ENCODE data around the gene CPXM1.
"Not testable (repeated sequence)": the region's sequence is repeated elsewhere in the genome, so short reads cannot be mapped to it uniquely, and the experiment has no call there.

Gene CPXM1

GRCh38 chr20:2794202-2794748 is 6.2 kb downstream of the CPXM1 start:
- Histone ChIP-seq H3K27ac (no peak overlapping the region), H3K9me3 (ENCODE audit: low read depth, low read length) (no peaks in the 10 kb centered on the region), H3K9ac (ENCODE audit: insufficient read length) (no peak overlapping the region), H3K36me3 (ENCODE audit: insufficient read depth, low read length) (peaks cover 8% of the 10 kb centered on the region; the same call in 1 of the 2 replicates), H3K4me3 (no peak overlapping the region)
- TF ChIP-seq EZH2 (IDR thresholded peaks at IDR 0.05) (no peak), FOXP2 (optimal IDR thresholded peaks at IDR 0.05; ENCODE audit: control extremely low read depth, extremely low read length, insufficient read depth) (no peak), POLR2AphosphoS5 (IDR thresholded peaks at IDR 0.05; ENCODE audit: borderline replicate concordance, low read depth, low read length) (no peak)
- no peak for DNase-seq (ENCODE audit: low read depth, low spot score)

- peaks cover 8% of the 10 kb centered on the region; the same call in 1 of the 2 replicates for H3K36me3 ChIP-seq (ENCODE audit: insufficient read depth, low read length)
- TF ChIP-seq FOXP2 (optimal IDR thresholded peaks at IDR 0.05; ENCODE audit: control extremely low read depth, extremely low read length, insufficient read depth) (no peak), EZH2 (IDR thresholded peaks at IDR 0.05) (no peak), POLR2AphosphoS5 (IDR thresholded peaks at IDR 0.05; ENCODE audit: borderline replicate concordance, low read depth, low read length) (no peak)
- no peak overlapping the region for H3K9ac ChIP-seq (ENCODE audit: insufficient read length)
- H3K9me3 ChIP-seq (ENCODE audit: low read depth, low read length): no peaks in the 10 kb centered on the region
- no peak for DNase-seq (ENCODE audit: low read depth, low spot score)
- H3K4me3 ChIP-seq: no peak overlapping the region
- no peak overlapping the region for H3K27ac ChIP-seq
These were observed 7.0 kb downstream of the CPXM1 start for GRCh38 chr20:2793471-2793870.

GRCh38 chr20:2783908-2784566 is 16.4 kb downstream of the CPXM1 start:
- H3K36me3 ChIP-seq (ENCODE audit: insufficient read depth, low read length): no peaks in the 10 kb centered on the region
- no peak overlapping the region for H3K9ac ChIP-seq (ENCODE audit: insufficient read length)
- no peak overlapping the region for H3K4me3 ChIP-seq
- H3K9me3 ChIP-seq (ENCODE audit: low read depth, low read length): no peaks in the 10 kb centered on the region
- TF ChIP-seq POLR2AphosphoS5 (IDR thresholded peaks at IDR 0.05; ENCODE audit: borderline replicate concordance, low read depth, low read length) (no peak), FOXP2 (optimal IDR thresholded peaks at IDR 0.05; ENCODE audit: control extremely low read depth, extremely low read length, insufficient read depth) (no peak), EZH2 (IDR thresholded peaks at IDR 0.05) (no peak)
- no peak for DNase-seq (ENCODE audit: low read depth, low spot score)
- no peak overlapping the region for H3K27ac ChIP-seq

GRCh38 chr20:2780948-2781347 is 19.5 kb downstream of the CPXM1 start:
- H3K9me3 ChIP-seq (ENCODE audit: low read depth, low read length): no peaks in the 10 kb centered on the region
- H3K9ac ChIP-seq (ENCODE audit: insufficient read length): no peak overlapping the region
- no peak for DNase-seq (ENCODE audit: low read depth, low spot score)
- H3K27ac ChIP-seq: no peak overlapping the region
- TF ChIP-seq FOXP2 (optimal IDR thresholded peaks at IDR 0.05; ENCODE audit: control extremely low read depth, extremely low read length, insufficient read depth) (no peak), EZH2 (IDR thresholded peaks at IDR 0.05) (no peak), POLR2AphosphoS5 (IDR thresholded peaks at IDR 0.05; ENCODE audit: borderline replicate concordance, low read depth, low read length) (no peak)
- H3K36me3 ChIP-seq (ENCODE audit: insufficient read depth, low read length): no peaks in the 10 kb centered on the region
- H3K4me3 ChIP-seq: no peak overlapping the region

GRCh38 chr20:2778602-2779321 is 21.7 kb downstream of the CPXM1 start:
- no peaks in the 10 kb centered on the region for H3K36me3 ChIP-seq (ENCODE audit: insufficient read depth, low read length)
- H3K9me3 ChIP-seq (ENCODE audit: low read depth, low read length): no peaks in the 10 kb centered on the region
- H3K27ac ChIP-seq: no peak overlapping the region
- DNase-seq (ENCODE audit: low read depth, low spot score): no peak
- H3K4me3 ChIP-seq: no peak overlapping the region
- H3K9ac ChIP-seq (ENCODE audit: insufficient read length): no peak overlapping the region
- TF ChIP-seq EZH2 (IDR thresholded peaks at IDR 0.05) (no peak), POLR2AphosphoS5 (IDR thresholded peaks at IDR 0.05; ENCODE audit: borderline replicate concordance, low read depth, low read length) (no peak), FOXP2 (optimal IDR thresholded peaks at IDR 0.05; ENCODE audit: control extremely low read depth, extremely low read length, insufficient read depth) (no peak)

GRCh38 chr20:2775139-2775538 is 25.3 kb downstream of the CPXM1 start:
- no peak for DNase-seq (ENCODE audit: low read depth, low spot score)

GRCh38 chr20:2773812-2774211 is 26.6 kb downstream of the CPXM1 start:
- H3K27ac ChIP-seq: no peak overlapping the region
- TF ChIP-seq EZH2 (IDR thresholded peaks at IDR 0.05): no peak
- no peak for TF ChIP-seq POLR2AphosphoS5 (IDR thresholded peaks at IDR 0.05; ENCODE audit: borderline replicate concordance, low read depth, low read length)
- no peak for TF ChIP-seq FOXP2 (optimal IDR thresholded peaks at IDR 0.05; ENCODE audit: control extremely low read depth, extremely low read length, insufficient read depth)
- H3K4me3 ChIP-seq: no peak overlapping the region
- no peak for DNase-seq (ENCODE audit: low read depth, low spot score)
- no peaks in the 10 kb centered on the region for H3K9me3 ChIP-seq (ENCODE audit: low read depth, low read length)
- no peaks in the 10 kb centered on the region for H3K36me3 ChIP-seq (ENCODE audit: insufficient read depth, low read length)
- no peak overlapping the region for H3K9ac ChIP-seq (ENCODE audit: insufficient read length)

More at GRCh38 chr20:2775139-2775538, 25.3 kb downstream of the CPXM1 start:
- H3K4me3 ChIP-seq: no peak overlapping the region
- H3K27ac ChIP-seq: no peak overlapping the region
- H3K36me3 ChIP-seq (ENCODE audit: insufficient read depth, low read length): no peaks in the 10 kb centered on the region
- H3K9me3 ChIP-seq (ENCODE audit: low read depth, low read length): no peaks in the 10 kb centered on the region
- TF ChIP-seq FOXP2 (optimal IDR thresholded peaks at IDR 0.05; ENCODE audit: control extremely low read depth, extremely low read length, insufficient read depth) (no peak), EZH2 (IDR thresholded peaks at IDR 0.05) (no peak), POLR2AphosphoS5 (IDR thresholded peaks at IDR 0.05; ENCODE audit: borderline replicate concordance, low read depth, low read length) (no peak)
- H3K9ac ChIP-seq (ENCODE audit: insufficient read length): no peak overlapping the region

GRCh38 chr20:2771631-2772080 is 28.8 kb downstream of the CPXM1 start:
- Histone ChIP-seq H3K9me3 (ENCODE audit: low read depth, low read length) (no peaks in the 10 kb centered on the region), H3K27ac (no peak overlapping the region), H3K9ac (ENCODE audit: insufficient read length) (no peak overlapping the region), H3K36me3 (ENCODE audit: insufficient read depth, low read length) (no peaks in the 10 kb centered on the region), H3K4me3 (no peak overlapping the region)
- TF ChIP-seq EZH2 (IDR thresholded peaks at IDR 0.05) (no peak), FOXP2 (optimal IDR thresholded peaks at IDR 0.05; ENCODE audit: control extremely low read depth, extremely low read length, insufficient read depth) (no peak), POLR2AphosphoS5 (IDR thresholded peaks at IDR 0.05; ENCODE audit: borderline replicate concordance, low read depth, low read length) (no peak)
- DNase-seq (ENCODE audit: low read depth, low spot score): no peak

- not testable (repeated sequence) for H3K36me3 ChIP-seq (ENCODE audit: insufficient read depth, low read length); H3K9ac ChIP-seq (ENCODE audit: insufficient read length); H3K4me3 ChIP-seq; DNase-seq (ENCODE audit: low read depth, low spot score); H3K9me3 ChIP-seq (ENCODE audit: low read depth, low read length); H3K27ac ChIP-seq
These were observed 30.3 kb downstream of the CPXM1 start for GRCh38 chr20:2770091-2770490.
